Glomerular visceral epithelial cell (primary cell): ENCODE data around the gene EMP1.

ENCODE experiments used
- DNase-seq: peaks from one replicate; pipeline ENCODE4 v3.0.0-alpha.2; 2016; ENCODE audit errors: extremely low spot score

Gene EMP1

DNA sequence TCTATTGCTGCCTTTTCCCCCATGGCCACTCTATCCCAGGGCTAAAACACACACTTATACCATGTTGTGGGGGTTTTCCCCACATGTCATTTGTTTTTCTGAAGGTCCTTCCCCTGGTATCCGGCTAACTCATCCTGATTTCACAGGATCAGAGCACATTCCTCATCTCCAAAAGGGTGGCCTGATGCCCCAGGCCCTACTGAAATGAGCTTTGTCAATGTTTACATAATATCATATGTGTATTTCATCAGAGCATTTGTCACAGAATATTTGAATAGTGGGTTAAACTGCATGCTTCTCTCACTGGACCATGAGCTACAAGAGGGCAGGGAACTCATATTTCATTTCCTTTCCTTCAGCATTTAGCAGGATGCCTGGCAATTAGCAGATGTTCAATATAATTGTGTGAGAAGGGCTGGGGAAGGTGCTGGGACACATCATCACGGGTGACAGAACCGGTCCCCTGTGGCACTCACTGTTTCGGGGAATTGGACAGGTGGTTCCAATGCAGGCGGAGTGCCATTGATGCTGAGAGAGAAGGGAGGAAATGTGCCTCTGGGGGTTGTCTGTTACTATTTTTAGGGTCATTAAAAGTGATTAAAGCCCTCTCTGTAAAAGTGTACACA, 26.8 kb downstream of the EMP1 start:
- peak; percentile 35 for DNase-seq

- DNase-seq: no peak
Measured at GRCh38 chr12:13223941-13224340, 27.4 kb downstream of the EMP1 start.

GRCh38 chr12:13227191-13227590, 30.7 kb downstream of the EMP1 start:
- DNase-seq: no peak

GRCh38 chr12:13228579-13228978, 32.1 kb downstream of the EMP1 start:
- DNase-seq: no peak

DNA sequence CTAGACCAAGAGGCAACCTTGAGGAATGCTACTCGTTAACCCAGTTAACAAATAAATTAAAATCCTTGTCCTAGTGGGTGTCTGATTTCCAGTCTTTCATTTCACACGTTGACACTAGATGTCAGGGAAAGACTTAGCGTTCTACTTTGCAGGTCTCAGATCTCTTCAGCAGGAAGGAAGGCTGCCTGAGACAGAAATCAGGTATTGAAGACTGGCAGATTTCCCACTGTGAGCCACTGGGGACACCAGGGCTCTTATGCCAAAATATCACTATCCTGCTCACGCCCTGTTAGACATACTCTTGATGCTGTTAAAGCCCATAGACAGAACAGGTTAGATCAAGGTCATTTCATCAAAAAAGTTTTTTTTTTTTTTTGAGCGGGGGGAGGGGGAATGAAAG, 33.0 kb downstream of the EMP1 start:
- no peak for DNase-seq

- no peak for DNase-seq
Measured at GRCh38 chr12:13230500-13230899, 34.0 kb downstream of the EMP1 start.

GRCh38 chr12:13233830-13234641, 37.5 kb downstream of the EMP1 start:
- peak; percentile 39 for DNase-seq

DNA sequence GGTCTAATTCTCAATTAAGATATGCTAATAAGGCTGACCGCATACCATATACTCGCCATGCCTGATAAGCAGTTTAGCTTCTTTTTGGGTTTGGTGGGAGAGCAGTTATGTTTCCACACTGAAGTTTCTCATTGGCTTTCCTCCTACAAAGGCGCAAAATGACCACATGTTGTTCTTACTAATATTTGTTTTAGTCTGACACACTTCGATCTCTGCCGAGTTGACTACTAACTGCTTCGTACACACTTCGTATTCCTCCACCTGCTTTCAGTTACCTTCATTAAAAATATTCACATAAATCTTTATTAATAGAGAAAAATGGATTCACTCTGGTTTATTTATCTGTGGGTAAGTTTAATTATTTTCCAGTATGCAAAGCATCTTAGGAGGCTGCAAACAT, 41.7 kb downstream of the EMP1 start:
- no peak for DNase-seq

GRCh38 chr12:13241833-13242488, 45.4 kb downstream of the EMP1 start:
- DNase-seq: no peak

DNA sequence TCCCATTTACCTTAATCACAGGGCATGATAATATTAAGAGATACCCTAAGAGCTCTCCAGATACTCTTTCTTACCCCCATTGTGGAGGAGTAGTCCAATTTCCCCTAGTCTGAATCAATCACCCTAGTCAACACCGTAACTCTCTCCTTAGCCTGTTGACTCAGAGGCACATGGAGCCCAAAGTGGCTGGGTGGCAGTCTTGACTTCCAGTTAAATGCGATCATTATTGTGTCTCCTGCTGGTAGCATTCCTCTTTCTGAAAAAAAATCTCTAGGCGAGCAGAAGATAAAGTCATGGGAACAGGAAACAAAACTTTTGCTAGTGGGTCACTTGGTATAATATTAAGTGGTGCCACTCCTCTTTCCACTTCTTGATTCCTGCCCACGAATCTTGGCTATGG, 46.4 kb downstream of the EMP1 start:
- DNase-seq: no peak

- DNase-seq: no peak
Measured at GRCh38 chr12:13243516-13244070, 47.1 kb downstream of the EMP1 start.

GRCh38 chr12:13247596-13247995, 51.1 kb downstream of the EMP1 start:
- DNase-seq: no peak

- no peak for DNase-seq
Measured at GRCh38 chr12:13248964-13249363, 52.4 kb downstream of the EMP1 start.

- DNase-seq: peak; percentile 64
Measured at GRCh38 chr12:13250416-13250815, 53.9 kb downstream of the EMP1 start.

DNA sequence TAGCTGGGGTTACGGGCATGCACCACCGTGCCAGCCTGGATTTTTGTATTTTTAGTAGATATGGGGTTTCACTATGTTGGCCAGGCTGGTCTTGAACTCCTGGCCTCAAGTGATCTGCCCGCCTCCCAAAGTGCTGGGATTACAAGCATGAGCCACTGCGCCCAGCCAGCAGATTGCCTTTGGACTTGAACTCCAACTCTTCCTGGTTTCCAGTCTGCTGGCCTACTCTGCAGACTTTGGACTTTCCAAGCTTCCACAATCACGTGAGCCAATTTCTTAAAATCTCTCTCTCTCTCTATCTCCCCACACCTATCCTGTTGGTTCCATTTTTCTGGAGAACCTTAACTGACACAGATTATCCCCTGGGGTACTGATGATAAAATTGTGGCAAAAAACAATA, 55.0 kb downstream of the EMP1 start:
- no peak for DNase-seq

DNA sequence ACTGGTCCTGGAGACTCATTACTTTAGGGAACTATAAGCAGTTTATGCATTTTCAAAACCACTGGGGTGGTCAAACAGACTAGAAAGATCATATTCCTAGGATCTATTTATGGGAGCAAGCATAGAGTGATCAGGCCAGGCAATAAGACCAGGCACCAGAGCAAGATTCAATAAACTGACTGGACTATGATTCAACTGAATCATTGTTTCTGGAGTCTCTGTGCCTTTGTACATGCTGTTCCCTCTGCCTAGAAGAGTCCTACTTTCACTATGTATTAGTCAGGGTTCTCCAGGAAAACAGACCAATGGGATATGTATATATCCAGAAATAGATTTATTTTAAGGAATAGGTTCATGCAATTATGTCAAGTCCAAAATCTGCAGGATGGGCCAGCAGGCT, 55.5 kb downstream of the EMP1 start:
- no peak for DNase-seq

- peak; percentile 45 for DNase-seq
Measured at GRCh38 chr12:13252616-13253015, 56.1 kb downstream of the EMP1 start.

DNA sequence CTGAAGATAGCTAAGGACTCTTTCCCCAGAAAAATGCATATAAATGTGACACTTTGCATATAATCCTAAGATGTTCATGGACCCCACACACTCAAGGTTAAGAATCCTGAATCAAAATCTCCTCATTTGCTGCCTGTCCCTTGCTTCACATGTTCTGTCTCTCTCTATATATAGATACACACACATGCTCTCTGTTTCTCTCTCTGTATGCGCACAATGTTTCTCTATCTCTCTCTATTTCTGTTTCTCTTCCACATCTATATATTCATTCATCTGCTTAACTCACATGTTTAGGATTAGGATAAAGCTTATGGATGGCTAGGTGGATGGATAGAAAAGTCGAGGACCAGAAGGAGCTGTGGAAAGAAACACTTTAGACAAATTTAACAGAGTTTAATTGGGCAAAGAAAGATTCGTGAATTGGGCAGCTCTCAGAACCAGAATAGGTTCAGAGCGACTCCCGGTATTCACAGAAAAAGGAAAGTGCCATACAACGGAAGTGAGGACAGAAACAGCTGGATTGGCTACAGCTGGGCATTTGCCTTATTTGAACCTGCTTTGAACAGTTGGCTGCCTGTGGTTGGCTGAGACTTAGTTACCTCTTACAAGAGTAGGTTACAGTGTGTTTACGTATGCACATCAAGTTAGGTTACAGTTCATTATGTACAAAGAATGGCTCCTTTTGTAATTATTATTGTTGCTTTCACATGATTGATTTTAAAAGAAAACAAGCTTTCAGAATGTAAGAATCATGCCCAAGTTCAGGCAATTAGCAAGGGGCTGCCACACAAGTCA, 57.6 kb downstream of the EMP1 start:
- DNase-seq: no peak

- DNase-seq: peak; percentile 93
Measured at GRCh38 chr12:13255792-13256691, 59.5 kb downstream of the EMP1 start.

DNA sequence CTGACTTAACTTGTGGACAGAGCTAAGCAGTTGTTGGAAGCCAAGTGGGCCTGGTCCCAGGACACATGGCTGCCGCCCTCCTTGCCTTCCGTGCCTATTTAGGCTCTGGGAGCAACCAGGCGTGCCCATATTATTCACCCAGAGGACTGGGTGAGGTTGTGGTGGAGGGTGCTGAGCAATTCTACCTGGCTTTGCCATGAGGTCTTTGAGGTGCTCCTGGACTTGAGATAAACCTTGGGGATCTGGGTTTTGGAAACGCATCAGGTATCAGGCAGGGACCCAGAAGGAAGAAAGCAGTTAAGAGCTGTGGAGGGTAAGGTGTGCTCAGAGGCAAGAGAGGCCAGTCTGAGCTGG, 60.1 kb downstream of the EMP1 start:
- no peak for DNase-seq

GRCh38 chr12:13257356-13257875, 60.9 kb downstream of the EMP1 start:
- no peak for DNase-seq
